Mesodermal cell (in vitro differentiated cells): ENCODE data around the gene FBXW11.

ENCODE experiments used
- H3K27ac ChIP-seq: 2 replicates; pipeline ENCODE4 v1.7.0; 2013; ENCODE audit warnings: mild to moderate bottlenecking, low read depth, low read length, moderate library complexity; ENCODE audit not compliant: severe bottlenecking
- H3K36me3 ChIP-seq: 2 replicates; pipeline ENCODE4 v1.7.1; 2013; ENCODE audit warnings: mild to moderate bottlenecking, low read length, moderate library complexity; ENCODE audit not compliant: control insufficient read depth, insufficient read depth
- H3K4me1 ChIP-seq: one replicate; pipeline ENCODE4 v1.7.1; 2013; ENCODE audit warnings: mild to moderate bottlenecking, low read length; ENCODE audit not compliant: insufficient read depth, control insufficient read depth, poor library complexity, severe bottlenecking
- H3K4me3 ChIP-seq: 2 replicates; pipeline ENCODE4 v1.7.0; 2013; ENCODE audit warnings: low read length, control low read depth, mild to moderate bottlenecking; ENCODE audit not compliant: insufficient read depth, poor library complexity, severe bottlenecking; ENCODE audit errors: extremely low read depth
- H3K9me3 ChIP-seq: 2 replicates; pipeline ENCODE4 v1.7.1; 2013; ENCODE audit warnings: mild to moderate bottlenecking, low read length, moderate library complexity; ENCODE audit not compliant: control insufficient read depth
- WGBS, 2 experiments: methylation state at CpG; one replicate each; pipeline ENCODE4 v1.1.5; 2013; ENCODE audit warnings: missing lambda C conversion rate in 2 of 2; ENCODE audit not compliant: insufficient coverage in 2 of 2; 5-methylcytosine and 5-hydroxymethylcytosine counted together

FBXW11 gene

DNA sequence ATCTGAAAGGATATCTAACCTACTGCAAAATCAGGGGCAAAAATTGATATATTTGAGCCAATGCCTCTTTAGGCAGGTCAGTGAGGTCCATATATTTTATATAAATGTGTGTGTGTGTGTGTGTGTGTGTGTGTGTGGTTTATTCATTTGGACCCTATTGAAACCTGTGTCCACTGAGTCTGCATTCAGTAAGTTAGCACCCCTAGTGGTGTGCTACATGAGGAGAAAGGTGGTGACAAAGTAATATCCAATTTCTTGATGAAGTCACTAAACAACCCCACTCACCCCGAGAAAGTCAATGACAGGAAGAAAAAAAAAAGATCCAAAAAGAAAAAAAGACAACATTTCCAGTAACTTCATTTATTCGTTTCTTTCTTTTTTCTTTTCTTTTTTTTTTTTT is 4.1 kb downstream of the FBXW11 start:
- no peak overlapping the region for H3K27ac ChIP-seq
- H3K36me3 ChIP-seq, result peaks cover 5% of the 10 kb centered on the region
- no peaks in the 10 kb centered on the region for H3K9me3 ChIP-seq
- no CpG with 5 or more reads among the region's 2 CpGs for WGBS, 2 experiments
- peaks cover 6% of the 10 kb centered on the region for H3K4me1 ChIP-seq
- no peak overlapping the region for H3K4me3 ChIP-seq

DNA sequence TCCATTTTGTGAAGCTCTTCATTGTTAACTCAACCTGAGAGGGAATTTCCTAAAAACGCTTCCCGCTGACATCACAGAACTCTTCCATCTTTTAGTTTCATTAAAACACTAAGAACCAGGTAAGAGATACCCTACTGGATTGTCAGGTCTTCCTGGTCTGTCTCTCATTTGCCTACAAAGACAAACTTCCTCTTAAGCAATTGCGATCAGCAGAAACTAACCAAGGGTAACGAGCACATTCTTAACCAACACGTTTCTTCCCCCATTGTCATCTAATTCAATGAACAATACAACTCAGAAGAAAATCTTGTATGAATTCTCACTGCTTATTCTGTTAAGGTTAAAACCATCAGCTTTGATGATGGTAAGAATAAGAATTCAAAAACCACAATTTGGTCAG is 6.6 kb downstream of the FBXW11 start:
- Histone ChIP-seq H3K4me3 (no peak overlapping the region), H3K4me1 (peaks cover 8% of the 10 kb centered on the region), H3K36me3 (peaks cover 25% of the 10 kb centered on the region), H3K27ac (no peak overlapping the region), H3K9me3 (no peaks in the 10 kb centered on the region)
- 83 to 91% methylated on average over 4 to 5 of the region's 5 CpGs for WGBS, 2 experiments

DNA sequence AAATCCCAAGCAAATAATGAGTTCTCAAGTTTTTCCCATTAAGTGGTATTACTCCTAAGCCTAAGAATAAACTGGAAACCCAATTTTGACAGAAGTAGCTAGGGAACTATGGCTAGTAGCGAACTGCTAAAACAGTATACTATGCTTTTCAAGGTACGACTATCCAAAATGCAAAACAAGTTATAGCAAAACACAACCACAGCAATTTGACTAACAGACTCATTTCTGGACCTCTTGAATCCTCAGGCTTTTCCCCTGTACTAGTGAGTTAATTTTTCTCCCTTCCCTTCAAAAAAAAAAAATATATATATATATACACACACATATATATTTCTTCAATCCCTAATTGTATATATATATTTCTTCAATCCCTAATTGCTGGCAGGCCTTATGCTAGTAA is 7.3 kb downstream of the FBXW11 start:
- Histone ChIP-seq H3K36me3 (peaks cover 31% of the 10 kb centered on the region), H3K27ac (no peak overlapping the region), H3K4me1 (peaks cover 8% of the 10 kb centered on the region), H3K4me3 (no peak overlapping the region), H3K9me3 (no peaks in the 10 kb centered on the region)
- 100% methylated on average over 1 of the region's 2 CpGs; no CpG with 5 or more reads in 1 of the 2 experiments for WGBS, 2 experiments

DNA sequence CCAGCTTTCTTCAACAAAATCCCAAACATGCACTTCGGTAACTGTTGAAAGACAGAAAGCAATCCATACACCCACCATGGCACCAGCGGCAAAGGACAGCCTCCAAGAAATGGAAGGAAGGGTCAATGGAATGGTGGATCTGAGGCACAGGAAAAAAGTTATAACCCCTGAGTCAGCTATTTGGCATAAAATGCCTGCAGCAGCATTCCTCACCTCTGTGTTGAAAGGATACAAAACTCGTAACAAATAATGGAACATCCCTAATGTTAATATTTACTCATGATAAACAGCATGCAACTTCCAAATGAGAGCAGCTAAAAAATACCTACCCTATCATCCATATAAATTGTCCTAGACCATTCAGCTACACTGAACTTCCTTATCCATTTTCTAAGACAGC is 9.4 kb downstream of the FBXW11 start:
- Histone ChIP-seq H3K4me3 (no peak overlapping the region), H3K27ac (no peak overlapping the region), H3K9me3 (no peaks in the 10 kb centered on the region), H3K36me3 (peaks cover 48% of the 10 kb centered on the region), H3K4me1 (peaks cover 5% of the 10 kb centered on the region)
- 71 to 80% methylated on average over 1 of the region's 3 CpGs for WGBS, 2 experiments

DNA sequence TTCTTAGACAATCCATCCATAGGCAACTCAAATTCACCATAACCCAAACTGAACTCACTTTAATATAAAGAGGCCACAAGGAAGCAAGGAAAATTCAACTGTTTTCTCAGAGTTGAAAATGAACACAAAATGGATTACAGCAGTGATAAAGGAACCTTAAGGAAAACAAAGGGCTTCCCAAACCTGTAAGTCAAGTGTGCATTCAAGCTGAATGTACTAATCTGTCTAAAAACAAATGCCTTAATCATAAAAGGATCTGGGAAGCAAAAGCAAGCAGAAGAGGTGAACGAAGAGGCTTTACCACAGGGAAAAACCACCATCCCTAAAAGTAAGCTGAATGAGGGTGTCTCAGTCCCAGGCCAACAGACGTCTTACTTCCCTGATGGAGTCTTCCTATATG is 13.6 kb downstream of the FBXW11 start:
- no peak overlapping the region for H3K4me3 ChIP-seq
- no peaks in the 10 kb centered on the region for H3K9me3 ChIP-seq
- H3K36me3 ChIP-seq, result peaks cover 51% of the 10 kb centered on the region
- WGBS, 2 experiments, result no CpG with 5 or more reads among the region's 2 CpGs
- peaks cover 5% of the 10 kb centered on the region for H3K4me1 ChIP-seq
- no peak overlapping the region for H3K27ac ChIP-seq

DNA sequence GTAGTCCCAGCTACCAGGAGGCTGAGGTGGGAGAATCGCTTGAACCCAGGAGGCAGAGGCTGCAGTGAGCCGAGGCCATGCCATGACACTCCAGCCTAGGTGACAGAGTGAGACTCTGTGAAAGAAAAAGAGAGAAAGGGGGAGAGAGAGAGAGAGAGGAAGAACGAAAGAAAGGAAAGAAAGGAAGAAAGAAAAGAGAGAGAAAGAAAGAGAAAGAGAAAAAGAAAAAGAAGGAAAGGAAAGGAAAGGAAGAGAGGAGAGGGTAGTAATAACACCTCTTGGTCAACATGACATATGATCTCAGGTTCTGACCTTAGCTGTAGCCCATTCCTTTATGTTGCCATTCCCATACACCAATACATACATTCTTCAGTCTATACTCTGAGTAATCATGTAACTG is 14.1 kb downstream of the FBXW11 start:
- H3K27ac ChIP-seq, result no peak overlapping the region
- WGBS, 2 experiments, result 75 to 95% methylated on average over 2 to 3 of the region's 3 CpGs
- H3K4me3 ChIP-seq, result no peak overlapping the region
- peaks cover 51% of the 10 kb centered on the region for H3K36me3 ChIP-seq
- H3K4me1 ChIP-seq, result peaks cover 2% of the 10 kb centered on the region
- H3K9me3 ChIP-seq, result no peaks in the 10 kb centered on the region

DNA sequence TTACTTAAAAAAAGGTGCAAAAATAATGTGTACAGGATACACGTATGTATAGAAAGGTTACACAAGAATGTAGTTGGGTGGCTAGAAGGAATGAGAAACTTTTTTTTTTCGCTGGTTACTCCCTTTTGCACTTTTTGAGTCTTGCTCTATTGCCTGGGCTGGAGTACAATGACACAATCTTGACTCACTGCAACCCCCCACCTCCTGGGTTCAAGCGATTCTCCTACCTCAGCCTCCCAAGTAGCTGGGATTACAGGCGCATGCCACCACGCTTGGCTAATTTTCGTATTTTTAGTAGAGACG is 15.8 kb downstream of the FBXW11 start:
- Histone ChIP-seq H3K27ac (no peak overlapping the region), H3K36me3 (peaks cover 43% of the 10 kb centered on the region), H3K4me3 (no peak overlapping the region), H3K9me3 (no peaks in the 10 kb centered on the region), H3K4me1 (no peaks in the 10 kb centered on the region)
- 94 to 95% methylated on average over 3 to 4 of the region's 7 CpGs for WGBS, 2 experiments

DNA sequence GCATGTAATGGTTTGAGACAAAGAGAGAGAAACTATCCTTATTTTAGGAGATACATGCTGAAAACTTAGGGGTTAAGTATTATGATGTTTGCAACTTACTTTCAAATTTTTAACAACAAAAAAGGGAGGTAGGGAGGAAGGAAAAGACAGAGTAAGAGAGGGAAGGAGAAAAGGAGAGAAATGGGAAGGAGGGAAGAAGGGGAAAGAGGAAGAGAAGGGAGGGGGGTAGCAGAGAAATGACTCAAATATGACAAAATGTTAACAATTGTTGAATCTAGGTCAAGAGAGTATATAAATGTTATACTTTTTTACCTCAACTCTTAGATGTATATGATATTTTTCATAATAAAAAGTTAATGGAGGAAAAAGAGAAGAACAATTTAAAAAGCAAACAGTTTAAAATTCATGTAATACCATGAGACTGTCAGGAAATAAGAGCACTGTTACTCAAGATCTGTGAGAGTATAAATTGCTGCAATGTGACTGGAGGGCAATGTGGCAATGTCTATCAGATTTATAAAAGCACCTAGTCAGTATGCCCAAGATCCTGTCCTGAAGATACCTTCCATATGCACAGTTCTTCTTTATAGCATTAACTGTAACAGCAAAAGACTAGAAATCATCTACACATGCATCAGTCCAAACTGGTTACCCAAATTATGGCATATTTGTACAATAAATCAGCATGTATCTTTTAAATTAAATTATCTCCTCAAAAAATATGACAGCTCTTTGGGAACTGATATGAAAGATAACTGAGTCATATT is 16.3 kb downstream of the FBXW11 start:
- Histone ChIP-seq H3K4me1 (no peaks in the 10 kb centered on the region), H3K36me3 (peaks cover 40% of the 10 kb centered on the region), H3K27ac (no peak overlapping the region), H3K4me3 (no peak overlapping the region), H3K9me3 (no peaks in the 10 kb centered on the region)

DNA sequence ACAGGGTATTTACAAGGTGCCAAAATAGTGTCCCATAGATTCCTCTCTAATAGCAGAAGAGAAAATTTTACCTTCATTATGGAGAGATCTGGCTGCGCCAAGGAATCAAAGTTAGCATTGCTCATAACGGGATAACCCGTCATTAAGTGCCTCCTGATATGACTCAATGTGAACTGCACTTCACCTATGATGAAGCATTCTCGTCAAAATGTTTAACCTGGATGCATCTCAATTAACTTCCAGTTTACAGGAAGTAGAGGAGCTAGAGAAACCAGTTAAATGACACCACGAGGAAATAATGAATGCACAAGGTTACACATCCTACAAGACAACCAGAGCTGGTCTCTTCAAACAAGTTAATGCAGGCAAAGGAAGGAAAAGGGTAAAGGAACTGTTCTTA is 17.2 kb downstream of the FBXW11 start:
- Histone ChIP-seq H3K9me3 (no peaks in the 10 kb centered on the region), H3K27ac (no peak overlapping the region), H3K4me1 (no peaks in the 10 kb centered on the region), H3K4me3 (no peak overlapping the region), H3K36me3 (peaks cover 34% of the 10 kb centered on the region)
- WGBS, 2 experiments, result 100% methylated on average over 3 of the region's 5 CpGs

DNA sequence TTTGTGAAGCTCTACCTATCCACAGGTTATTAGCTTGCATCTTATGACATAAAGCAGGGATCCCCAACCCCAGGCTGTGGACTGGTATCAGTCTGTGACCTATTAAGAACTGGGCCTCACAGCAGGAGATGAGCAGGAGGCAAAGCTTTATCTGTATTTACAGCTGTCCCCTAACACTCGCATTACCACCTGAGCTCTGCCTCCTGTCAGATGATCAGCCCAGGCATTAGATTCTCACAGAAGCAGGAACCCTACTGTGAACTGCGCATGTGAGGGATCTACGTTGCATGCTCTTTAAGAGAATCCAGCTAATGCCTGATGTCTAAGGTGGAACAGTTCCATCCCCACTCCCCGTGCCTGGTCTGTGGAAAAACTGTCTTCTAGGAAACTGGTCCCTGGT is 19.7 kb downstream of the FBXW11 start:
- no peaks in the 10 kb centered on the region for H3K9me3 ChIP-seq
- no peak overlapping the region for H3K27ac ChIP-seq
- no peaks in the 10 kb centered on the region for H3K4me1 ChIP-seq
- peaks cover 26% of the 10 kb centered on the region for H3K36me3 ChIP-seq
- WGBS, 2 experiments, result 91 to 94% methylated on average over 3 to 4 of the region's 4 CpGs
- H3K4me3 ChIP-seq, result no peak overlapping the region

DNA sequence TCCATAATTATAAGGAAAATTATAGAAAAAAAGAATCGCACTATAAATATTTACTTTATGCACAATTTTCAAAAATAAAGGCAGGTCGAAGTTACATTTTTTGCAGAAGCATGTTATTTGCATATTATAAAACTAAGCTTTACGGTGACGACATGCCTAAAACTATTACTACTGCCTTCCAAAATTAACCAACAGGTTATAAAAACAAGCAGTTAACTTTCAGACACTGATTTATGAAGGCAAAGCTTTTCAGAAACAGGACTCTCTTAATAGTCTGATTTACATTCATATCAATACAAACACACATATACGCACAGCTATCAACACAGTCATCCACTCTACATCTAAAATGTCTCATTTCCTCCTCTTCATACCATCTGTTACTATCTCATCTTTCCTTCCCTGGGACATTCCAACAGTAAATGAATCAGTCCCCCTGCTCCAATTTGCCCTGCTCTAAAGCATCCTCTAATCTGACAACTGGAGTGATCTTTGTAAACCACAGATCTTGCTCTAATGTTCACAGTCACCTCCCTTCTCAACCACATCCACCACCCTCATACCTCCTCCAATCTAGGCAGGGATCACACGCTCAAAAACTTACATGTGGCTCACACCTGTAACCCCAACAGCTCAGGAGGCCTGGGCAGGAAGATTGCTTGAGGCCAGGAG is 21.6 kb downstream of the FBXW11 start:
- H3K4me3 ChIP-seq, result no peak overlapping the region
- H3K9me3 ChIP-seq, result peaks cover 12% of the 10 kb centered on the region
- WGBS, 2 experiments, result 90 to 97% methylated on average over 3 to 4 of the region's 6 CpGs
- H3K27ac ChIP-seq, result no peak overlapping the region
- peaks cover 23% of the 10 kb centered on the region for H3K36me3 ChIP-seq
- H3K4me1 ChIP-seq, result no peaks in the 10 kb centered on the region
